Sigmoid colon (tissue), 4 donors: ENCODE results near the gene PDGFRB.

Source experiments
- CTCF ChIP-seq, 4 experiments: fragments of 450-650 bp in 3 of 4; fragments of 200-600 bp in 1 of 4; IDR thresholded peaks; one replicate each; pipeline ENCODE4 v1.5.1; 2016 to 2019; ENCODE audit warnings: antibody characterized with exemption in 4 of 4, mild to moderate bottlenecking in 3 of 4, moderate library complexity in 2 of 4
- POLR2A ChIP-seq, 2 donors: fragments of 450-650 bp; IDR thresholded peaks; one replicate each; pipeline ENCODE4 v1.6.1; 2016; ENCODE audit warnings: antibody characterized with exemption in 2 of 2, mild to moderate bottlenecking in 2 of 2, moderate library complexity in 2 of 2
- POLR2AphosphoS5 ChIP-seq, 4 donors: sonication (generic); formaldehyde crosslinking; IDR thresholded peaks; one replicate each; pipeline ENCODE4 v1.6.1; 2017; ENCODE audit warnings: antibody characterized with exemption in 4 of 4

DNA sequence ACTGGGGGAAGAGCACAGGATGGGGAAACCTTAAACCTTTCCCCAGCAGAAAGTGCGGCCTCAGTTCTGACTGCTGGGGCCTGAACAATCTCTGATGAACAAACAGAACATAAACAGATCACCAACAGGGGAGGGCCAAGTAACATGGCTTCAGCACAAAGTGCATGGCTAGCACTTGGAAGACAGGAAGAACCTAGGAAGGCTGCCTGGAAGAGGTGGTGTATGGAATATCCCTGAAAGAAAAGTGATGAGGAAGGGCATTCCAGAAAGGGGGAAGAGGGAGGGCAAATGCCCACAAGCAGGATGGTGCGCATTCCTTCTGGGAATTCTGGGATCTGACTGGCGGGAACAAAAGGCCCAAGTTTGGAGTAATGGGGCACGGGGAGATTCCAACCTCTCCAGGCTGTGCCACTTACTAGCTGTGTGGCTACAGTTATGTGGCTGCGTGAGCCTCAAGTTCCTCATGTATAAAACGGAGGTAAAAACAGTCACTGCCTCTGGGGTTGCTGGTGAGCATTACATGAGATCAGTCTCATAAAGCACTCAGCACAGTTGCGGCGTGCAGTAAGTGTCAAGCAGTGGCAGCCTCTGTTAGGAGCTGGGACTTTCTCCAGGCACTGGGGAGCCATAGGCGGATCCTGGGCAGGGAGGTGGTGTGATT is 1.6 kb downstream of the PDGFRB start:
- TF ChIP-seq CTCF (IDR thresholded peaks at IDR 0.05) (peak in 1 of 4 experiments; percentile 9), POLR2AphosphoS5 (IDR thresholded peaks at IDR 0.05) (peak in 3 of 4 donors; percentile 67 to 78 (median 70)), POLR2A (IDR thresholded peaks at IDR 0.05) (no peak)
